Thyroid gland (tissue), 4 donors: Measurements from ENCODE around the gene NAP1L4. TPM values are rescaled to one million over a fixed set of nuclear protein-coding genes. Genes with fewer than 3 reads are reported as not detected.

Source experiments
- DNase-seq, 2 donors: peaks; one replicate each; pipeline ENCODE4 v3.0.0-alpha.2; 2019
- H3K27ac ChIP-seq, 3 donors: fragments of 200-600 bp; sonication (generic); 1 replicate in 2 of 3; 2 replicates in 1 of 3; pipeline ENCODE4 v1.5.1; 2016 to 2019; ENCODE audit warnings: mild to moderate bottlenecking in 1 of 3, moderate library complexity in 1 of 3
- H3K27me3 ChIP-seq: fragments of 200-600 bp; sonication (generic); one replicate; pipeline ENCODE4 v1.5.1; 2019
- H3K36me3 ChIP-seq, 2 donors: fragments of 200-600 bp; sonication (generic); one replicate each; pipeline ENCODE4 v1.5.1; 2016 to 2019
- H3K4me1 ChIP-seq, 2 donors: fragments of 200-600 bp; sonication (generic); one replicate each; pipeline ENCODE4 v1.5.1; 2017 to 2019
- H3K4me3 ChIP-seq, 3 donors: fragments of 200-600 bp; sonication (generic); replicated peaks in 1 of 3; 1 replicate in 2 of 3; 2 replicates in 1 of 3; pipeline ENCODE4 v1.5.1; 2016; ENCODE audit warnings: mild to moderate bottlenecking in 1 of 3
- H3K9me3 ChIP-seq: fragments of 200-600 bp; sonication (generic); one replicate; pipeline ENCODE4 v1.5.1; 2017
- CTCF ChIP-seq, 6 experiments: fragments of 200-600 bp in 3 of 6; fragments of 450-650 bp in 3 of 6; sonication (generic) in 3 of 6; IDR thresholded peaks; one replicate each; pipeline ENCODE4 v1.5.1; 2016 to 2019; ENCODE audit warnings: antibody characterized with exemption in 6 of 6, mild to moderate bottlenecking in 2 of 6, inconsistent platforms in 1 of 6, moderate library complexity in 1 of 6
- POLR2A ChIP-seq, 2 donors: fragments of 450-650 bp; IDR thresholded peaks; one replicate each; pipeline ENCODE4 v1.6.1; 2017; ENCODE audit warnings: antibody characterized with exemption in 2 of 2, mild to moderate bottlenecking in 2 of 2, moderate library complexity in 1 of 2
- WGBS, 2 donors: methylation state at CpG; one replicate each; pipeline ENCODE4 v1.1.5; 2017; 5-methylcytosine and 5-hydroxymethylcytosine counted together
- intact Hi-C: fragments of 100-400 bp; cut with DNase I; formaldehyde crosslinking; loops from one replicate; pipeline ENCODE4 v1.15.1; 2023
- total RNA-seq, 4 donors: library from RNA; depleted of rRNA; stranded (reverse); fragments of >200 nt; gene quantifications; one replicate each; pipeline ENCODE4 v1.2.3, GENCODE V29; 2016

Gene NAP1L4
- total RNA-seq, 4 donors from 2014 or later, result 104 to 117 (median 108) TPM

- no peak for DNase-seq
- H3K4me3 ChIP-seq, result no peak overlapping the region
- no peaks in the 10 kb centered on the region for H3K9me3 ChIP-seq
- H3K27ac ChIP-seq, result no peak overlapping the region
- TF ChIP-seq POLR2A (IDR thresholded peaks at IDR 0.05), result no peak
- TF ChIP-seq CTCF (IDR thresholded peaks at IDR 0.05), result no peak
- intact Hi-C loops, result no loop called here
- peaks cover 57 to 60% of the 10 kb centered on the region in 2 donors for H3K36me3 ChIP-seq
- no peaks in the 10 kb centered on the region for H3K27me3 ChIP-seq
- H3K4me1 ChIP-seq, result peaks cover 4 to 7% of the 10 kb centered on the region in 2 donors
- 93 to 95% methylated on average over 7 of the region's 7 CpGs for WGBS, 2 donors
These were observed 32.0 kb downstream of the NAP1L4 start for GRCh38 chr11:2960139-2960538.

- WGBS, 2 donors, result 81 to 84% methylated on average over 3 of the region's 3 CpGs
- H3K9me3 ChIP-seq, result no peaks in the 10 kb centered on the region
- H3K4me1 ChIP-seq, result no peaks in the 10 kb centered on the region
- peaks cover 51 to 68% of the 10 kb centered on the region in 2 donors for H3K36me3 ChIP-seq
- TF ChIP-seq CTCF (IDR thresholded peaks at IDR 0.05) (no peak), POLR2A (IDR thresholded peaks at IDR 0.05) (no peak)
- intact Hi-C loops, result no loop called here
- no peak overlapping the region for H3K27ac ChIP-seq
- H3K27me3 ChIP-seq, result no peaks in the 10 kb centered on the region
- DNase-seq, result no peak
- no peak overlapping the region for H3K4me3 ChIP-seq
These were observed 33.9 kb downstream of the NAP1L4 start for GRCh38 chr11:2958251-2958650.

GRCh38 chr11:2955906-2956476 is 36.1 kb downstream of the NAP1L4 start:
- intact Hi-C loops, result no loop called here
- Histone ChIP-seq H3K4me3 (no peak overlapping the region), H3K4me1 (peaks cover 8 to 9% of the 10 kb centered on the region in 2 donors), H3K27ac (no peak overlapping the region), H3K27me3 (no peaks in the 10 kb centered on the region), H3K36me3 (peaks cover 60 to 71% of the 10 kb centered on the region in 2 donors), H3K9me3 (no peaks in the 10 kb centered on the region)
- WGBS, 2 donors, result 72 to 77% methylated on average over 6 of the region's 6 CpGs
- TF ChIP-seq POLR2A (IDR thresholded peaks at IDR 0.05), result no peak
- no peak for TF ChIP-seq CTCF (IDR thresholded peaks at IDR 0.05)
- no peak for DNase-seq

GRCh38 chr11:2954263-2954662 is 37.9 kb downstream of the NAP1L4 start:
- H3K9me3 ChIP-seq, result no peaks in the 10 kb centered on the region
- no peak overlapping the region for H3K4me3 ChIP-seq
- intact Hi-C loops, result no loop called here
- TF ChIP-seq CTCF (IDR thresholded peaks at IDR 0.05) (no peak), POLR2A (IDR thresholded peaks at IDR 0.05) (no peak)
- H3K36me3 ChIP-seq, result peaks cover 53 to 73% of the 10 kb centered on the region in 2 donors
- 93 to 95% methylated on average over 6 of the region's 6 CpGs for WGBS, 2 donors
- no peak overlapping the region for H3K27ac ChIP-seq
- DNase-seq, result no peak
- peaks cover 8 to 10% of the 10 kb centered on the region in 2 donors for H3K4me1 ChIP-seq
- no peaks in the 10 kb centered on the region for H3K27me3 ChIP-seq

- Histone ChIP-seq H3K9me3 (no peaks in the 10 kb centered on the region), H3K36me3 (peaks cover 37 to 54% of the 10 kb centered on the region in 2 donors), H3K27ac (peak overlapping the region in 1 of 3 donors; percentile 52), H3K4me1 (peaks cover 8 to 16% of the 10 kb centered on the region in 2 donors), H3K27me3 (no peaks in the 10 kb centered on the region), H3K4me3 (no peak overlapping the region)
- TF ChIP-seq CTCF (IDR thresholded peaks at IDR 0.05), result no peak
- TF ChIP-seq POLR2A (IDR thresholded peaks at IDR 0.05), result no peak
- DNase-seq, result no peak
- WGBS, 2 donors, result 76% methylated on average over 6 of the region's 6 CpGs; no CpG with 5 or more reads in 1 of the 2 donors
- intact Hi-C loops, result no loop called here
These were observed 39.8 kb downstream of the NAP1L4 start for GRCh38 chr11:2952290-2952689.
